ENCODE data around the gene NEK6.

NEK6 gene

DNA sequence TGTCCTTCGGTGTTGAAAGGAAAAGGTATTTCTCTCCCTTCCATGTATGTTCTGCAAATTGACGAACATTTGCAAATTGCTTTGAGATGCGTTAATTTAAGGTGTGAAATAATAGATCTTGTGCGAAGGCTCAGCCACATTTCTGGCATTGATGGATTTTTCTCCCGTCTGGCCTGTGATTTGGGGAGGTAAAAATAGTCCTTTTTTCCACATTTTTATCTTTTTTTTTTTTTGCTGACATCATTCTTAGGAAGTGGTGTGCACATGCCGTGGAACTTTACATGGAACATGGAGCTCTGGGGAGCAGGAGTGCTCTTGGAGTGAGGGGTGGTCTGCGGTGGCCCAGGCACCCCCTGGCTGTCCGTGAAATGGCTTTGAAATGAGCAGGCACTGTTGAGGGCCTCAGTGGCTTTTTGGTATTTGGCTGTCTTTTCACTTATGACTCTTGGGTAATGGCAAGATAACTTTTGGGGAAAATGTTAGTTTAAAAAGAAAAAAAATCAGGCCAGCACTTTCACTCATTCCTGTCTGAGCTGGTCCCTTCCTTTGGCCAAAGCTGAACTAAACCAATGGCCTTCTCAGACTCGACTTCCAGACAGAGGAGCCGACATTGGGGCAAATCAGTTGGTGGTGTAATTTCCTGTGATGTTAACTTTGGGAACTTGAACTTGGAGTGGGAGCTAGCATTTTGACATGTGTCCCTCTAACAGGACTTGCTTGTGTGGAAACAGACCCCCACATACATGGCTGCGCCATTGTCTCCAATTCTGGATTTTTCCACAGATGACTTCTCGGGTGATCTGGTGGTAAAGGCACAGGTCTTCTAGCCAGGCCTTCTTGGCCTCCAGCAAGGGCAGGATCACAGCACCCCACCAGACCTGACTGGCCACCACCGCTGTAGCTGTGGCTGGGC, 4.2 kb downstream of the NEK6 start:
- DNase-seq (ENCODE audit: insufficient read length, low spot score), result no peak
- TF ChIP-seq, protein P1, sequence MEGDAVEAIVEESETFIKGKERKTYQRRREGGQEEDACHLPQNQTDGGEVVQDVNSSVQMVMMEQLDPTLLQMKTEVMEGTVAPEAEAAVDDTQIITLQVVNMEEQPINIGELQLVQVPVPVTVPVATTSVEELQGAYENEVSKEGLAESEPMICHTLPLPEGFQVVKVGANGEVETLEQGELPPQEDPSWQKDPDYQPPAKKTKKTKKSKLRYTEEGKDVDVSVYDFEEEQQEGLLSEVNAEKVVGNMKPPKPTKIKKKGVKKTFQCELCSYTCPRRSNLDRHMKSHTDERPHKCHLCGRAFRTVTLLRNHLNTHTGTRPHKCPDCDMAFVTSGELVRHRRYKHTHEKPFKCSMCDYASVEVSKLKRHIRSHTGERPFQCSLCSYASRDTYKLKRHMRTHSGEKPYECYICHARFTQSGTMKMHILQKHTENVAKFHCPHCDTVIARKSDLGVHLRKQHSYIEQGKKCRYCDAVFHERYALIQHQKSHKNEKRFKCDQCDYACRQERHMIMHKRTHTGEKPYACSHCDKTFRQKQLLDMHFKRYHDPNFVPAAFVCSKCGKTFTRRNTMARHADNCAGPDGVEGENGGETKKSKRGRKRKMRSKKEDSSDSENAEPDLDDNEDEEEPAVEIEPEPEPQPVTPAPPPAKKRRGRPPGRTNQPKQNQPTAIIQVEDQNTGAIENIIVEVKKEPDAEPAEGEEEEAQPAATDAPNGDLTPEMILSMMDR (IDR thresholded peaks at IDR 0.05; ENCODE audit: insufficient read depth, missing control alignments), result no peak
- no peak for FAIRE-seq

GRCh38 chr9:124262649-124262972, 4.9 kb downstream of the NEK6 start:
- FAIRE-seq, result no peak
- TF ChIP-seq, protein P1 (IDR thresholded peaks at IDR 0.05; ENCODE audit: insufficient read depth, missing control alignments), result no peak
- DNase-seq (ENCODE audit: insufficient read length, low spot score), result no peak

DNA sequence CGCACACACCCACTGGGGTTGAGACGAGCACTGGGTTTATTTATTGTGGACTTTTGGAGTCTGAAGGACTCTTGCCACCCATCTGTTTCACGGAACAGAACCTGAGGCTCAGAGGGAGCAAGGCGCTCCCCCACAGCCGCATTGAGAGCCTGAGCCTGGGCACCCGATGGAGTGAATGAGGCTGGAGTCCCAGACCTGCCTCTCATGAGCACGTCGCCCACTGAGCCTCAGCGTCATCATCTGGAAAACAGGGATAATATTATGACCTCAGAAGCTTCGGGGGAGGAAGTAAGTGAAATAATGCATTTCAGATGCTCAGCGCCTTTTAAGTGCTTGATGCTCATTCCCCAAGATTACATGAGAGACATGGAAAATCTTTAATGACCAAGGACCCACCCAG, 5.5 kb downstream of the NEK6 start:
- FAIRE-seq, result no peak
- DNase-seq (ENCODE audit: insufficient read length, low spot score), result no peak
- TF ChIP-seq, protein P1 (IDR thresholded peaks at IDR 0.05; ENCODE audit: insufficient read depth, missing control alignments), result no peak

GRCh38 chr9:124263800-124264426, 6.2 kb downstream of the NEK6 start:
- FAIRE-seq (no peak), DNase-seq (ENCODE audit: insufficient read length, low spot score) (no peak)
- TF ChIP-seq, protein P1 (IDR thresholded peaks at IDR 0.05; ENCODE audit: insufficient read depth, missing control alignments), result no peak

GRCh38 chr9:124264823-124265233, 7.1 kb downstream of the NEK6 start:
- no peak for FAIRE-seq
- DNase-seq (ENCODE audit: insufficient read length, low spot score), result no peak
- TF ChIP-seq, protein P1 (IDR thresholded peaks at IDR 0.05; ENCODE audit: insufficient read depth, missing control alignments), result no peak

GRCh38 chr9:124265551-124265950, 7.8 kb downstream of the NEK6 start:
- FAIRE-seq (no peak), DNase-seq (ENCODE audit: insufficient read length, low spot score) (no peak)
- TF ChIP-seq, protein P1 (IDR thresholded peaks at IDR 0.05; ENCODE audit: insufficient read depth, missing control alignments), result no peak

Data from D721Med (cell line).